ENCODE measurements around the gene OVCA2.

GRCh38 chr17:1995321-1995892, 46.4 kb upstream of the OVCA2 start:
- TF ChIP-seq CTCF (IDR thresholded peaks at IDR 0.05; ENCODE audit: insufficient read depth, low read length, poor library complexity, severe bottlenecking) (no peak), EZH2phosphoT487 (conservative IDR thresholded peaks at IDR 0.05; ENCODE audit: low read length) (no peak)

All from SU-DHL-6 (cell line).